Gastrocnemius medialis (tissue), 4 donors: ENCODE data around the gene ABCC3.

ENCODE experiments used
- CTCF ChIP-seq, 5 experiments: fragments of 450-650 bp in 3 of 5; fragments of 200-600 bp in 2 of 5; sonication (generic) in 2 of 5; IDR thresholded peaks in 4 of 5; conservative IDR thresholded peaks in 1 of 5; 1 replicate in 4 of 5; 2 replicates in 1 of 5; pipeline ENCODE4 v1.5.1; 2016 to 2019; ENCODE audit warnings: antibody characterized with exemption in 5 of 5, mild to moderate bottlenecking in 3 of 5, moderate library complexity in 3 of 5
- POLR2A ChIP-seq, 2 donors: fragments of 450-650 bp; IDR thresholded peaks; one replicate each; pipeline ENCODE4 v1.6.1; 2017; ENCODE audit warnings: antibody characterized with exemption in 2 of 2, mild to moderate bottlenecking in 2 of 2, moderate library complexity in 2 of 2

GRCh38 chr17:50587571-50587970 is 47.1 kb upstream of the ABCC3 start:
- no peak for TF ChIP-seq CTCF (IDR thresholded peaks at IDR 0.05 in 4 of 5, conservative IDR thresholded peaks at IDR 0.05 in 1 of 5)
- TF ChIP-seq POLR2A (IDR thresholded peaks at IDR 0.05), result no peak
